GM18498 (cell line): ENCODE measurements around the gene IMP4.
"Not testable (repeated sequence)": the region's sequence is repeated elsewhere in the genome, so short reads cannot be mapped to it uniquely, and the experiment has no call there.

Experiments
- ATAC-seq: cut with Tn5 transposase; IDR thresholded peaks from one replicate; pipeline ENCODE4 v1.9.1; 2021; ENCODE audit warnings: mild to moderate bottlenecking, moderate library complexity; ENCODE audit not compliant: unreplicated experiment

IMP4 gene, protein sequence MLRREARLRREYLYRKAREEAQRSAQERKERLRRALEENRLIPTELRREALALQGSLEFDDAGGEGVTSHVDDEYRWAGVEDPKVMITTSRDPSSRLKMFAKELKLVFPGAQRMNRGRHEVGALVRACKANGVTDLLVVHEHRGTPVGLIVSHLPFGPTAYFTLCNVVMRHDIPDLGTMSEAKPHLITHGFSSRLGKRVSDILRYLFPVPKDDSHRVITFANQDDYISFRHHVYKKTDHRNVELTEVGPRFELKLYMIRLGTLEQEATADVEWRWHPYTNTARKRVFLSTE

GRCh38 chr2:130342533-130343275 is at the start of gene IMP4:
IMP4 (plus strand) TSS chr2:130342897; CDS start chr2:130342933, 36 bp downstream.
- ATAC-seq: peak; percentile 89

DNA sequence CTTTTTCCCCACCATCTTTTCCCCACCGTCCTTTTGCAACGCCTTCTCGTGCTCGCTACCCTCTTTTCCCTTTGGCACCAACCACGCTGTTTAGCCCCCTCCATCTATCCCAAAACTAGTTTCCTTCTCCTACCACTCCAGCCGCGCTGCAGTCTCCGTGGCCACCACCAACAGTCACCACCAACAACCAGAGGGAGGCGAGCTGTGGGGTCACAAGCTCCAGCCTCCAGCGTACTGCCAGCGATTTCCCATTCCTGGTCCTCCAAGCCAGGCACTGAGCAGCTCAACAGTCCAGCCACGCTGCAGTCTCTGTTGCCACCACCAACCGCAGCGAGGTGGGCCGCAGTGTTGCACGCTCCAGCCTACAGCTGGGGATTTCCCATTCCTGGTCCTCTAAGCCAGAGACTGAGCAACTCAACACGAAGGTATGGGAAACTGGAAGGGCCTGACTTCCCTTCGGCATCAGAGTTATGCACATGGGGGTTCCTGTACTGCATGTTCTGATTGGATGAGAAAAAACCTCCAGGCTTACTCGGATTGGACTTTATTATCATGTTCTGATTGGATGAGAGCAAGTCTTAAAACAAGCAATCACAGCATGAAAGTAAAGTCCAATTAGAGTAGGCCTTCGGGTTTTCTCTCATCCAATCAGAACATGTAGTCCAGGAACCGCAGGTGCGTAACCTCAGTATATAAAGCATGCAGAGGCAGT is 42.3 kb upstream of the IMP4 start:
- no peak for ATAC-seq

GRCh38 chr2:130300970-130301348 is 41.7 kb upstream of the IMP4 start:
- ATAC-seq: no peak

DNA sequence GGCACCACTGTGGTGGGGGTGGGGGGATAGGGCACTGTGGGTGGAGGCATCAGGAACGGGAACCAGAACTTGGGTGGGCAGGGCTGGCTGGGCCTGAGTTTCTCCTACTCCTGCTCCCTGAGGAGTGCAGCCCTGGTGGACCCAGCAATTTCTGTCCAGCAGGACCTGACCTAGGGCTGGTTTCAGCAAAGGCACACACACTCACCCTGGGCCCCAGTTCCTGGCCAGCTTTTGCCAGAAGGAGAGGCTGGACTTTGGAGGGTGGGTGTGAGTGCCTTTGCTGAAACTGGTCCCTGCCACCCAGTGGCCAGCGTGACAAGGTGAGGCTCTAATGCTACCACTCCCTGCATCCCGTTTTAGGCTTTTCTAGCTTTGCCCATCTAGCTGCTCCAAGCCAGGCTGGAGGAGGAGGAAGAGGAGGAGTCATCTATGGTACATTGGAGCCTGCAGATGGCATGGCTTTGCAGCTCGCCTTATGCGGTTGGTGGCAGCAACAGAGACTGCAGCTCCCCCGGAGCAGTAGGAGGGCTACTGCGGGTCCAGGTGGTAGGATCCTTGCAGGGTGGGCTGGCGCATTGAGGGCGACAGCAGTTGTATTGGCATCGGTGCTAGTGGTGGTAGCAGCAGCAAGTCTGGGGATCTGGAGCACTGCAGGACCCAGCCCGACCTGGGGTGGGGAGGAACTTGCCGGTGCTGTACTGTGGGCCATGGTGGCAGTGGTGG is 40.4 kb upstream of the IMP4 start:
- ATAC-seq: no peak

- no peak for ATAC-seq
Measured at GRCh38 chr2:130303169-130303568, 39.5 kb upstream of the IMP4 start.

GRCh38 chr2:130304726-130305125 is 38.0 kb upstream of the IMP4 start:
- no peak for ATAC-seq

DNA sequence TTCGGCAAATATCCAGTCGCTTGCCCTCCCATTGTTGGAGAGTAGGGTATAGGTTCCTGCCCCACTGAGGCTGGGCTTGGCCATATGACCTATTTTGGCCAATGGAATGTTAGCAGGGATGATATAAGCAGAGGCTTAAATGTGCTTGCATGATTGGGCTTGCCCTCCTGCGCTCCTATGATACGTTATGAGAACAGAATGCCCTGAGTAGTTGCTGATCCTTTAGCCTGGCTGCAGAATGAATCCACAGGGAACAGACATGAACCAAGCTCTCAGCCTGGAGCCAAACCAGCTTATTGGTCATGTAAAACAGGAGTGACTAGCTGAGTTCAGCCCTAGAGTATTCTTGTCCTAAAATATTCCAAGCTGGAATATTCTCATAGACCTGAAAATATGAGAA is 34.8 kb upstream of the IMP4 start:
- ATAC-seq: no peak

GRCh38 chr2:130310881-130311280 is 31.8 kb upstream of the IMP4 start:
- ATAC-seq: no peak

- ATAC-seq: no peak
Measured at GRCh38 chr2:130313812-130314334, 28.8 kb upstream of the IMP4 start.

DNA sequence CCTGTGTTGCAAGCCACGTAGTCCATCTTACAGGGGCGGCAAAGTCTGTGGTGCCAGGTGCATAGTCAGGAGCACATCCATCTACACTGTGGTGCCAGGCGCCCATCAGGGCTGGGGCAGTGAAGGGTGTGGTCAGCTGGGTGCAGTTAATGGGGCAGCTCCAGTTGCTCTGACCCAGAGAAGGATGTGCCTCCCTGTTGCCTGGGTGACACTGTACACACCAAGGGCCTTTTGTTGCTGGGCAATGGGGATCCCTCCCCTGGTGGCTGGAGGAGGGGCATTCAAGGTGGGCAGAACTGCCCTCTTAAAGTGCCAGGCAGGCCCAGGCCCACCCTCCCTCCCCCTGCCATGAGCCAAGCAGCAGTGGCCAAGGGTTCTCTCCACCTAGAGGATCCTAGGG is 28.3 kb upstream of the IMP4 start:
- no peak for ATAC-seq

GRCh38 chr2:130316596-130316995 is 26.1 kb upstream of the IMP4 start:
- no peak for ATAC-seq

DNA sequence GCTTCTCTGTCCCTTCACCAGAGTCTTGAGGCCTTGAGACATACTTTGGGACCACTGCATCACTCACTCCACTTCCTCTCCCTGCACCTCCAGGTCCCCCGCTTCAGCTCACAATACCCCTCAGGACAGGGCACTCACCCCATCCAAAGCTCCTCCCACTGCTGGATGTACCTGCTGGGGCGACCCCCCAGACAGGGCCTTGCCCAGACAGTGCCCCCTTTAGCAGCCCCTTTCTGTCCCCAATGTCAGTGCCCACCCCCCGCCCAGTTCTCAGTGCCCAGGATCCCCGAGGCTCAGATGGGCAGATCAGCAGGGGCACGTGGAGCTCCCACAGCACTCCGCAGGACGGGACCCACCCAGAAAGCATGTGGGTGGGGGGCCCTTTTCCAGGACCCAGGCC is 23.8 kb upstream of the IMP4 start:
- ATAC-seq: no peak

DNA sequence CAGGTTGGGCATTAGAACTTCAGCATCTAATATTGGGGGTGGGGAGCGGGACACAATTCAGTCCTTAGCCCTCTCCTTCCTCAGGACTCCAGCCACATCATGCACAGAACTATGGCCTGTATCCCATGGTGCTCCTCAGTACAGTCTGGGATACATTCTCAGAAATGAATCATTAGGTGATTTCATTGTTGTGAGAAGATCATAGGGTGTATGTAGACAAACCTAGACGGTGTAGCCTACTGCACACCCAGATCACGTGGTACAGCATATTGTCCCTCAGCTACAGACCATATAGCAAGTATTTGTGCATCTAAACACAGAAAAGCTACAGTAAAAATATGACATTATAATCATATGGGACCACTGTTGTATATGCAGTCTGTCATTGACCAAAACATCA is 23.2 kb upstream of the IMP4 start:
- ATAC-seq: no peak

- ATAC-seq: no peak
Measured at GRCh38 chr2:130327703-130328527, 14.8 kb upstream of the IMP4 start.

GRCh38 chr2:130328710-130329109 is 14.0 kb upstream of the IMP4 start:
- no peak for ATAC-seq

- ATAC-seq: peak; percentile 92
Measured at GRCh38 chr2:130332271-130333073, 10.2 kb upstream of the IMP4 start.

DNA sequence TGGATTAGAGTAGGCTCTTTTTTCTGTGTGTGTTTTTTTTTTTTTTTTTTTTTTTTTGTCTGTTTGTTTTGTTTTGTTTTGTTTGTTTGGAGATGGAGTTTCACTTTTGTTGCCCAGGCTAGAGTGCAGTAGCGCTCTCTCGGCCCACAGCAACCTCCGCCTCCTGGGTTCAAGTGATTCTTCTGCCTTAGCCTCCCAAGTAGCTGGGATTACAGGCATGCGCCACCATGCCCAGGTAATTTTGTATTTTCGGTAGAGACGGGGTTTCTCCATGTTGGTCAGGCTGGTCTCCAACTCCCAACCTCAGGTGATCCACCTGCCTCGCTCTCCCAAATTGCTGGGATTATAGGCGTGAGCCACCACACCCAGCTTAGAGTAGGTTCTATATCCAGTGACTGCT is 9.4 kb upstream of the IMP4 start:
- ATAC-seq: not testable (repeated sequence)

DNA sequence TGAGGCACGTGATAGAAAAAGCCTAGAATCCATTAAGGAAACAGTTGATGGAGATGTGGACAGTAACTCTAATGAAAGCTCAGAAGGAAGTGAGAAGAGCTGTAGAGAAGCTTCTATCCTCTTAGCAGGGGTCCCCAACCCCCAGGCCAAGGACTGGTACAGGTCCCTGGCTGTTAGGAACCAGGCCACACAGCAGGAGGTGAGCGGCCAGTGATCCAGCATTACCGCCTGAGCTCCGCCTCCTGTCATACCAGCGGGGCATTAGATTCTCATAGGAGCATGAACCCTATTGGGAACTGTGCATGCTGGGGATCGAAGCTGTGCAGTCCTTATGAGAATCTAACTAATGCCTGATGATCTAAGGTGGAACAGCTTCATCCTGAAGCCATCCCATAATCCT is 8.7 kb upstream of the IMP4 start:
- ATAC-seq: no peak

- ATAC-seq: no peak
Measured at GRCh38 chr2:130335226-130335625, 7.5 kb upstream of the IMP4 start.
